Vein endothelial cell (primary cell): ENCODE results near the gene SLC22A14. TPM values are rescaled to one million over a fixed set of nuclear protein-coding genes. Genes with fewer than 3 reads are reported as not detected.

Experiments used
- small RNA-seq: library from RNA; depleted of rRNA; stranded (forward); fragments of <200 nt; gene quantifications from one replicate; pipeline ENCODE3, GENCODE V24; 2012
- total RNA-seq: library from RNA; depleted of rRNA; stranded (reverse); fragments of >200 nt; gene quantifications from 2 replicates; pipeline ENCODE4 v1.2.3, GENCODE V29; 2012

Gene SLC22A14, protein sequence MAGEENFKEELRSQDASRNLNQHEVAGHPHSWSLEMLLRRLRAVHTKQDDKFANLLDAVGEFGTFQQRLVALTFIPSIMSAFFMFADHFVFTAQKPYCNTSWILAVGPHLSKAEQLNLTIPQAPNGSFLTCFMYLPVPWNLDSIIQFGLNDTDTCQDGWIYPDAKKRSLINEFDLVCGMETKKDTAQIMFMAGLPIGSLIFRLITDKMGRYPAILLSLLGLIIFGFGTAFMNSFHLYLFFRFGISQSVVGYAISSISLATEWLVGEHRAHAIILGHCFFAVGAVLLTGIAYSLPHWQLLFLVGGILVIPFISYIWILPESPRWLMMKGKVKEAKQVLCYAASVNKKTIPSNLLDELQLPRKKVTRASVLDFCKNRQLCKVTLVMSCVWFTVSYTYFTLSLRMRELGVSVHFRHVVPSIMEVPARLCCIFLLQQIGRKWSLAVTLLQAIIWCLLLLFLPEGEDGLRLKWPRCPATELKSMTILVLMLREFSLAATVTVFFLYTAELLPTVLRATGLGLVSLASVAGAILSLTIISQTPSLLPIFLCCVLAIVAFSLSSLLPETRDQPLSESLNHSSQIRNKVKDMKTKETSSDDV
- total RNA-seq = 0.10 TPM in 1 of 2 replicates, not detected in the other

DNA sequence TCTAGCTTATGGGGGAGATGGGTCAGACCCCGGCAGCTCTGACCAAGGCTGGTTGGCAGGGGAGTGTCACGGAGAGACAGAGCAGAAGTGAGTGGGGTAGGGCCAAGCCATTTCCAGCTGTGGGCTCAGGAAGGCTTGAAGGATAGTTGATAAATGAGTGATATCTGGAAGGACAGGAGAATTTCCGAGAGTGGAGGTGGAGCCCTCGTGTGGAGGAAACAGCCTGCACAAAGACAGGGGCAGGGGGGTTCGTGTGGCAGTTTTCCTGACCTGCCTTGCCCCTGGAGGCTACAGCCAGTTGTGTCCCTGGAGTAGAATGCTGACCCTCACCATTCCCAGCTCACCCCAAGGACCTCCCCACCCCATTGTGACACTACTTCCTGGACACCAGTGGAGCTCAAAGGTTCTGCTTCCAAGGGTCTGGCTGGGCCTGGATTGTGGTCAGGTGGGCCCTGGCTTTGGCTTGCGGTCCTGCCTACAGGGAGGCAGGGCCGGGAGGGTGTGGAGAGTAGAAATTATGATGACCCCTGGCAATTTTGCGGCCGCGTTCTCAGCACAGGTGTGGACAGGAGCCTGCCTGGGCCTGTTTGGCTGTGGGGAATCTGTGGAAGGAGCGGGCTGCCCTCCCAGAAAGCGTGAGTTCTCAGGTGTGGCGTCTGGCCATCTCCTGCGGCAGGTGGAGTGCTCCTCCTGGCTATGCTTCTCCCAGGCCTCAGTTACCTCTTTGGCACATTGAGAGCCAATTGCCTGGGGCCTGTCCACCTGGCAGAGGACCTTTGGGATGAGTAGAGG, at the start of gene SLC22A14:
Gene SLC22A14 (plus strand): TSS at position 400 of the 792 bp plus-strand sequence. CDS start 23,733 bp downstream, outside the sequence.

DNA sequence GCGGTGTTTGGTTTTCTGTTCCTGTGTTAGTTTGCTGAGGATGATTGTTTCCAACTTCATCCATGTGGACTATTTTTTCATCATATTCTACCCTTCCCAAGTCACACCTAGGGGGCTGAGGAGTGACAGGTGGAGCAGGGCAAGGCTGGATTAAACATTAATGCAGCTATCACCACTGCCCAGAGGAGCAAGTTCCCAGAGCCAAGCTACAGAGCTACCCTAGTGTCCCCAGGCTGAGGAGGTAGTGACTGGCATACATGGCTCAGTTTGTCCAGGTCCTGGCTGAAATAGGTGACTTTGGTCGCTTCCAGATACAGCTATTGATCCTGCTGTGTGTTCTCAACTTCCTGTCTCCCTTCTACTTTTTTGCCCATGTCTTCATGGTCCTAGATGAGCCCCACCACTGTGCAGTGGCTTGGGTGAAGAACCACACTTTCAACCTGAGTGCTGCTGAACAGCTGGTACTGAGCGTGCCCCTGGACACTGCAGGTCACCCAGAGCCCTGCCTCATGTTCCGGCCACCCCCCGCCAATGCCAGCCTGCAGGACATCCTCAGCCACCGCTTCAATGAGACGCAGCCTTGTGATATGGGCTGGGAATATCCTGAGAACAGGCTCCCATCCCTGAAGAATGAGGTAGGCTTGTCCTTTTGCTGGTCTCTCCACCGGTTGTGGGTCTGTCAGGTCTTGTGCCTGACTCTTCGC, 16.3 kb upstream of the SLC22A14 start, which contains the start of gene SLC22A13:
Gene SLC22A13 (plus strand): TSS at position 209 of the 704 bp plus-strand sequence. CDS start 49 bp downstream, at position 258.

DNA sequence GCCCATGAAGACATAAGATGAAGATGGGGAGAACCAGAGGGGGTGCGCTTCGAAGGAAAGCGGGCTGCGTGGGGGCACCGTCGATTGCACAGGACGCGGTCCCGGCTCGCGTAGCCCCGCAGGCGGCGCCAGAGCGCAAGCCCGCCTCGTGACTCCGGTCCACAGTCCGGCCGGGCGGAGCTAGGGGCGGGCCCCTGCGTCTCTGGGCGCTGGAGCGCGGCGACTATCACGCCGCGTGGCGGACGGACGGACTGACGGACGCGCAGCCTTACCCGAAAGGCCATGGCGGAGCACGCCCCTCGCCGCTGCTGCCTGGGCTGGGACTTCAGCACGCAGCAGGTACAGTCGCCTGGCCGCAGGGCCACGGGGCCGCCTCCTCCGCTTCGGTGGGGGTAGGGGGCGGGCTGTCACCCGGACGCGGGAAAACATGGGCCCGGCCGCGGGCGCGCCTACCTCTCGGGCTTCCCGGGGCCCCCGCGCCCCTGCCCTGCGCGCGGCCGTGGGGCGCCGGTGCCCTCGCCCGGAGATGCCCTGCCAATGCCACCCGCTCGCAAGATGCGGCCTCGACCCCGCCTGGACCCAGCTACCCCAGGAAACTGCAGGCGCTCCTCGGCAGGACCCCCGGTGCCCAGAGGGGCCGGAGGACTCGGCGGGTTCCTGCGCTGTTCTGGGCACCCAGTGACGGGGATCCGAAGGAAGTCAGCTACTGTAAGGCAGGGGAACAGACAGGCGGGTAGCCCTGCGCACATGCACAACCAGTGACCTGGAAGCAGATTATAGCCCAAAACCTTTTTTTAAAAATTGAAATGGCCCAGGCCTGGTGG, 64.7 kb downstream of the SLC22A14 start, which contains the start of gene XYLB:
Gene XYLB (plus strand): TSS at position 199 of the 824 bp plus-strand sequence. CDS start 84 bp downstream, at position 283.

Small RNA genes lying within 50 kb of the gene (small RNA-seq; reads per million reads assigned to genes)
- gene RNU6-235P = not detected

Other genes with a start within 250 kb of the SLC22A14 start
- gene DLEC1, start 243.1 kb upstream of the SLC22A14 start, total RNA-seq = under 0.01 TPM in 1 of 2 replicates, not detected in the other
- gene ACAA1, start 145.2 kb upstream of the SLC22A14 start, total RNA-seq = 17.1 and 19.6 TPM in 2 replicates
- 10.1 and 13.9 TPM in 2 replicates for gene MYD88, start 143.6 kb upstream of the SLC22A14 start, total RNA-seq
- 34.3 and 39.1 TPM in 2 replicates for gene OXSR1, start 116.8 kb upstream of the SLC22A14 start, total RNA-seq
- under 0.01 and 0.29 TPM in 2 replicates for gene SLC22A13, start 16.5 kb upstream of the SLC22A14 start, total RNA-seq
- 3.5 and 3.9 TPM in 2 replicates for gene XYLB, start 64.5 kb downstream of the SLC22A14 start, total RNA-seq
- 3.6 and 4.0 TPM in 2 replicates for gene ACVR2B, start 171.6 kb downstream of the SLC22A14 start, total RNA-seq
- 9.8 and 13.6 TPM in 2 replicates for gene EXOG, start 214.0 kb downstream of the SLC22A14 start, total RNA-seq